ENCODE results near the gene MAP1LC3B. TPM values are rescaled to one million over a fixed set of nuclear protein-coding genes. Genes with fewer than 3 reads are reported as not detected.
A peak's percentile ranks its signal among the peaks of the same experiment; 100 is the strongest.
"Not testable (repeated sequence)": the region's sequence is repeated elsewhere in the genome, so short reads cannot be mapped to it uniquely, and the experiment has no call there.

Gene MAP1LC3B
- polyA plus RNA-seq, 1 donor from 2014 or later: 141 TPM

GRCh38 chr16:87367529-87367928 lies 24.6 kb upstream of the MAP1LC3B start:
- Mint-ChIP-seq H3K36me3 (no peaks in the 10 kb centered on the region), H3K27ac (no peak overlapping the region), H3K4me1 (peaks cover 14 to 24% (median 19%) of the 10 kb centered on the region in 3 donors)

GRCh38 chr16:87368029-87368770 lies 23.9 kb upstream of the MAP1LC3B start:
- no peaks in the 10 kb centered on the region for H3K27me3 Mint-ChIP-seq
- no peaks in the 10 kb centered on the region for H3K9me3 Mint-ChIP-seq
- peak overlapping the region in 1 of 4 donors; percentile 29 for H3K4me3 Mint-ChIP-seq
- H3K4me1 Mint-ChIP-seq: peaks cover 14 to 24% (median 19%) of the 10 kb centered on the region in 3 donors
- no peaks in the 10 kb centered on the region for H3K36me3 Mint-ChIP-seq
- H3K27ac Mint-ChIP-seq: peak overlapping the region in 1 of 3 donors; percentile 3

More at GRCh38 chr16:87367529-87367928, 24.6 kb upstream of the MAP1LC3B start:
- Mint-ChIP-seq H3K4me3 (no peak overlapping the region), H3K9me3 (no peaks in the 10 kb centered on the region), H3K27me3 (no peaks in the 10 kb centered on the region)

- Mint-ChIP-seq H3K36me3 (no peaks in the 10 kb centered on the region), H3K27ac (peak overlapping the region in 1 of 3 donors; percentile 92), H3K4me1 (peaks cover 19 to 27% (median 22%) of the 10 kb centered on the region in 3 donors), H3K27me3 (no peaks in the 10 kb centered on the region), H3K4me3 (peak overlapping the region in 1 of 4 donors; percentile 13), H3K9me3 (no peaks in the 10 kb centered on the region)
These were observed 22.9 kb upstream of the MAP1LC3B start for GRCh38 chr16:87369117-87369765.

GRCh38 chr16:87369796-87370719 lies 22.1 kb upstream of the MAP1LC3B start:
- H3K9me3 Mint-ChIP-seq: no peaks in the 10 kb centered on the region
- H3K27ac Mint-ChIP-seq: peak overlapping the region in 1 of 3 donors; percentile 92
- H3K27me3 Mint-ChIP-seq: no peaks in the 10 kb centered on the region
- H3K4me3 Mint-ChIP-seq: no peak overlapping the region
- no peaks in the 10 kb centered on the region for H3K36me3 Mint-ChIP-seq
- H3K4me1 Mint-ChIP-seq: peaks cover 19 to 27% (median 24%) of the 10 kb centered on the region in 3 donors

- Mint-ChIP-seq H3K9me3 (no peaks in the 10 kb centered on the region), H3K36me3 (no peaks in the 10 kb centered on the region), H3K4me1 (peaks cover 23 to 27% (median 24%) of the 10 kb centered on the region in 3 donors), H3K4me3 (peak overlapping the region in 1 of 4 donors; percentile 50), H3K27me3 (no peaks in the 10 kb centered on the region), H3K27ac (no peak overlapping the region)
These were observed 20.8 kb upstream of the MAP1LC3B start for GRCh38 chr16:87371261-87371866.

- no peaks in the 10 kb centered on the region for H3K36me3 Mint-ChIP-seq
- H3K27me3 Mint-ChIP-seq: no peaks in the 10 kb centered on the region
- no peaks in the 10 kb centered on the region for H3K9me3 Mint-ChIP-seq
- H3K27ac Mint-ChIP-seq: no peak overlapping the region
- no peak overlapping the region for H3K4me3 Mint-ChIP-seq
- peaks cover 23 to 29% (median 24%) of the 10 kb centered on the region in 3 donors for H3K4me1 Mint-ChIP-seq
These were observed 19.8 kb upstream of the MAP1LC3B start for GRCh38 chr16:87372305-87372704.

DNA sequence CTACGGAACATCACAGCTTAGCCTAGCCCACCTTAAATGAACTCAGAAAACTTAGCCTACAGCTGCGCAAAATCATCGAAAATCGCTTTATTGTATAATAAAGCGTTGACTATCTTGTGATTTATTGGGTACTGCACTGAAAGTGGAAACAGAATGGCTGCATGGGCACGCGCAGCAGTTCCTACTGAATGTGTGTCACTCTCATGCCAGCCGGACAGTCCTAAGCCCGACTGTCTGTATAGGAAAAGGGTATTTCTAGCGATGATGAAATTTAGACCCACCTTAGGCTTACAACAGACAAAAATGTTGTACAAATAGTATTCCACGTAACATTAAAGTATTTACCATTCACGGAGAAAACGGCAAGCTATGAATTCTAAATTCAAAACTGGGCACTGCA lies 17.8 kb upstream of the MAP1LC3B start:
- Mint-ChIP-seq H3K4me3 (no peak overlapping the region), H3K27ac (no peak overlapping the region), H3K9me3 (no peaks in the 10 kb centered on the region), H3K4me1 (peaks cover 10 to 17% (median 13%) of the 10 kb centered on the region in 3 donors), H3K27me3 (no peaks in the 10 kb centered on the region), H3K36me3 (no peaks in the 10 kb centered on the region)

- peak overlapping the region in 1 of 4 donors; percentile 41 for H3K4me3 Mint-ChIP-seq
- H3K27me3 Mint-ChIP-seq: no peaks in the 10 kb centered on the region
- no peak overlapping the region for H3K27ac Mint-ChIP-seq
- H3K9me3 Mint-ChIP-seq: no peaks in the 10 kb centered on the region
- H3K4me1 Mint-ChIP-seq: peaks cover 12 to 18% (median 15%) of the 10 kb centered on the region in 3 donors
- H3K36me3 Mint-ChIP-seq: no peaks in the 10 kb centered on the region
These were observed 16.6 kb upstream of the MAP1LC3B start for GRCh38 chr16:87375426-87376135.

DNA sequence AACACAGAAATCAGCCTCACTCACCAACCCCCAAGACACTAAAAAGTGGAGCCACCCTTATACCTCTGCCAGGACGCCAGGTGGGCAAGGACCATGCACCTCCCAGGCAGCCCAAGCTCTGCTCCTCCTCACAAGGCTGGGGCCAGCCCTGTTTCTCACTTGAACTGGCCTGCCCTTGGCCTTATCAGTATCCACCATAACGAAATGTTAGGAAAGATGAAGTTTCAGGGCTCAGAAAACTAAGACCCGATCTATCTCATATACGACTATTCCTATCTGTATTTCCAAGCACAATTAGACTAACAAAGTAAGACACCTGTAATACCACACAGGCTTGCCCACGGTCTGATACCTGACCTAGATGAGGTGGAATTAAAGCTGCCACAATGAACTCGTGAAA lies 15.5 kb upstream of the MAP1LC3B start:
- no peaks in the 10 kb centered on the region for H3K9me3 Mint-ChIP-seq
- H3K27me3 Mint-ChIP-seq: no peaks in the 10 kb centered on the region
- H3K4me3 Mint-ChIP-seq: no peak overlapping the region
- H3K4me1 Mint-ChIP-seq: peaks cover 19 to 26% (median 19%) of the 10 kb centered on the region in 3 donors
- no peak overlapping the region for H3K27ac Mint-ChIP-seq
- peaks cover 4% of the 10 kb centered on the region for H3K36me3 Mint-ChIP-seq

GRCh38 chr16:87379312-87379752 lies 12.8 kb upstream of the MAP1LC3B start:
- peak overlapping the region in 2 of 3 donors; percentile 39 to 41 for H3K27ac Mint-ChIP-seq
- H3K4me3 Mint-ChIP-seq: not testable (repeated sequence)

GRCh38 chr16:87380403-87380802 lies 11.7 kb upstream of the MAP1LC3B start:
- Mint-ChIP-seq H3K4me1 (peaks cover 20 to 28% (median 21%) of the 10 kb centered on the region in 3 donors), H3K27ac (peak overlapping the region in 1 of 3 donors; percentile 92), H3K9me3 (no peaks in the 10 kb centered on the region), H3K36me3 (peaks cover 4% of the 10 kb centered on the region), H3K4me3 (peak overlapping the region in 3 of 4 donors; percentile 85 to 96 (median 89)), H3K27me3 (no peaks in the 10 kb centered on the region)

More at GRCh38 chr16:87379312-87379752, 12.8 kb upstream of the MAP1LC3B start:
- not testable (repeated sequence) for H3K36me3 Mint-ChIP-seq, H3K27me3 Mint-ChIP-seq, H3K9me3 Mint-ChIP-seq
- peaks cover 20 to 28% (median 20%) of the 10 kb centered on the region in 3 donors for H3K4me1 Mint-ChIP-seq

- Mint-ChIP-seq H3K4me3 (peak overlapping the region; percentile 70 to 96 (median 87)), H3K4me1 (peaks cover 16 to 30% (median 22%) of the 10 kb centered on the region in 3 donors), H3K9me3 (no peaks in the 10 kb centered on the region), H3K36me3 (peaks cover 4% of the 10 kb centered on the region), H3K27me3 (no peaks in the 10 kb centered on the region), H3K27ac (peak overlapping the region in 2 of 3 donors; percentile 20 to 92)
These were observed 11.3 kb upstream of the MAP1LC3B start for GRCh38 chr16:87380881-87381280.

DNA sequence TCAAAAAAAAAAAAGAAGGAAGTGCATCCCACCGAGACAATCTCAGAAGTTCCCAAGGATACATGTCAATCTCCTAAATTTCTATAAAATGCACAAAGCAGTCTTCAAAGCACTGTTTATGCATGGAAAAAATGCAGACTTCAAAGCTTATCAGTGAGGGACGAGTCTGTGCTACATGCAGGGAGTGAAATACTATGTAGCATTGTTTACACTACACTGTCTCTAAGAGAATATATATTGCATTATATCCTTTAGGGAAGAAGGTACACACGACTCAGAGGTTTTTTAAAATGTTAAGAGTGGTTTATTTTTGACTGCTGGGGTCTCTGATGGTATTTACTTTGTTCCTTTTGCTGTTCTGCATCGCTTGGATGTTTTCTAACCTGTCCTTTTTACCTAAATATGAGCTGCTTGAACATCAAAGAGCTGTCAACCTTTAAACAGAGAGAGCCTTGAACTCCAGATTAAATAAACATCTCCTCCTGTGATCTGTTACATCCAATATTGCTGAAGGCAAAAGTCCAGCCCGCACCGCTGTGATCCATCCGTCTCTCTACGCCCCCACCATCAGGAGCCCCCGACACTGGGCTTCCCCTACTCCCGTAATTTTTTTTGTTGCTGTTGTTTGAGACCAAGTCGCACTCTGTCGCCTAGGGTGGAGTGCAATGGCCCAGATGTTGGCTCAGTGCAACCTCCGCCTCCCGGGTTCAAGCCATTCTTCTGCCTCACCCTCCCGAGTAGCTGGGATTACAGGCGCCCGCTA lies 9.9 kb upstream of the MAP1LC3B start:
- H3K4me1 Mint-ChIP-seq: peaks cover 18 to 32% (median 27%) of the 10 kb centered on the region in 3 donors
- no peaks in the 10 kb centered on the region for H3K9me3 Mint-ChIP-seq

More for the DNA sequence above, 9.9 kb upstream of the MAP1LC3B start:
- Mint-ChIP-seq H3K4me3 (peak overlapping the region; percentile 85 to 95 (median 92)), H3K27me3 (no peaks in the 10 kb centered on the region), H3K27ac (peak overlapping the region; percentile 78 to 93 (median 92)), H3K36me3 (peaks cover 7% of the 10 kb centered on the region)

All from IgD-negative memory B cell (primary cell).